ENCODE measurements around the gene EDDM13. TPM values are rescaled to one million over a fixed set of nuclear protein-coding genes. Genes with fewer than 3 reads are reported as not detected.

Gene EDDM13
- total and polyA plus RNA-seq, 10 of the 15 experiments (the other 5 are each of a cell fraction or from before 2014, with no cell fraction given) = 0.15 to 0.37 TPM; not detected in 8

- no peak for ATAC-seq
- H3K4me1 ChIP-seq (ENCODE audit: control insufficient read depth, insufficient read depth, low read length) = no peaks in the 10 kb centered on the region
- RAD21 ChIA-PET (ENCODE audit: unreplicated experiment) = no interaction called here
- no peak overlapping the region for H3K27ac ChIP-seq (ENCODE audit: control insufficient read depth, insufficient read depth)
- intact Hi-C loops (cut with micrococcal nuclease; ENCODE audit: unreplicated experiment) (no loop called here), in situ Hi-C loops (cut with MboI) (no loop called here)
- CTCF ChIA-PET = no interaction called here
- H3K36me3 ChIP-seq (ENCODE audit: control insufficient read depth in 2 of 2, insufficient read depth in 2 of 2, low read length in 1 of 2) = peaks cover 0 to 5% of the 10 kb centered on the region in 2 experiments; a peak in 1 of 4 replicates
- SMC1A ChIA-PET (ENCODE audit: uncharacterized antibody, unreplicated experiment) = interaction anchor here (1.1 kb wide), 1 partner anchor 26 kb away, joined by 3 read pairs; no protein-coding TSS in a partner anchor
- H3K9me3 ChIP-seq (replicated peaks; ENCODE audit: control insufficient read depth, insufficient read depth, low read length) = no peaks in the 10 kb centered on the region
- H3K4me2 ChIP-seq (ENCODE audit: control insufficient read depth, insufficient read depth) = no peak overlapping the region
- no peaks in the 10 kb centered on the region for H3K27me3 ChIP-seq (replicated peaks in 1 of 2; ENCODE audit: control insufficient read depth in 2 of 2, insufficient read depth in 2 of 2, low read length in 1 of 2)
- no TSS peak for BruUV-seq (replicated peaks)
- no peak for FAIRE-seq
- POLR2A ChIA-PET = no interaction called here
- no peaks in the 10 kb centered on the region for H4K20me1 ChIP-seq (ENCODE audit: control insufficient read depth, insufficient read depth)
- no peak overlapping the region for H3K9ac ChIP-seq (ENCODE audit: control insufficient read depth, insufficient read depth, low read length)
- TF ChIP-seq SREBF1 (IDR thresholded peaks at IDR 0.05; ENCODE audit: low read length) (no peak), RCOR1 (conservative IDR thresholded peaks at IDR 0.05; ENCODE audit: low read depth, low read length) (no peak), REST (IDR thresholded peaks at IDR 0.05; ENCODE audit: low read depth, low read length) (no peak), TBL1XR1 (IDR thresholded peaks at IDR 0.05; ENCODE audit: low read depth, low read length) (no peak), PAX8 (IDR thresholded peaks at IDR 0.05) (no peak)
- H3K79me2 ChIP-seq (ENCODE audit: control insufficient read depth, insufficient read depth, low read length) = no peaks in the 10 kb centered on the region
- no peak overlapping the region for H2AFZ ChIP-seq (ENCODE audit: control insufficient read depth, low read depth, low read length)
- no peak overlapping the region for H3K4me3 ChIP-seq
- 100% methylated on average over 6 of the region's 6 CpGs for WGBS (ENCODE audit: insufficient coverage, insufficient replicate concordance, low lambda C conversion rate, missing lambda C conversion rate)
- DNase-seq (ENCODE audit: low read depth, low spot score) = no peak
Measured at GRCh38 chr19:56291867-56292266, 19.3 kb downstream of the EDDM13 start.
